Psoas muscle (tissue), 8 donors: ENCODE data around the gene RABGGTA. TPM values are rescaled to one million over a fixed set of nuclear protein-coding genes. Genes with fewer than 3 reads are reported as not detected.

Source experiments
- ATAC-seq, 4 donors: fragments of 200-7000 bp; cut with Tn5 transposase; one replicate each; pipeline ENCODE4 v1.9.1; 2020; ENCODE audit warnings: moderate library complexity in 3 of 4, mild to moderate bottlenecking in 2 of 4
- DNase-seq, 2 donors: peaks; one replicate each; pipeline ENCODE4 v3.0.0-alpha.2; 2020
- H3K27ac ChIP-seq: fragments of 200-600 bp; one replicate; pipeline ENCODE4 v1.8.0; 2022
- H3K27me3 ChIP-seq, 3 donors: fragments of 200-600 bp in 1 of 3; one replicate each; pipeline versions ENCODE4 v1.6.1 to v1.8.0; 2013 to 2022; ENCODE audit warnings: low read length in 2 of 3, mild to moderate bottlenecking in 2 of 3, moderate library complexity in 1 of 3; ENCODE audit not compliant: insufficient read depth in 3 of 3
- H3K36me3 ChIP-seq, 2 donors: fragments of 200-600 bp in 1 of 2; one replicate each; pipeline versions ENCODE4 v1.6.1 to v1.8.0; 2013 to 2022; ENCODE audit warnings: low read depth in 1 of 2, mild to moderate bottlenecking in 1 of 2, moderate library complexity in 1 of 2; ENCODE audit not compliant: insufficient read depth in 1 of 2
- H3K4me1 ChIP-seq: fragments of 200-600 bp; one replicate; pipeline ENCODE4 v1.8.0; 2022
- H3K4me3 ChIP-seq: fragments of 200-600 bp; one replicate; pipeline ENCODE4 v1.8.0; 2022; ENCODE audit warnings: mild to moderate bottlenecking
- H3K9me3 ChIP-seq: fragments of 200-600 bp; one replicate; pipeline ENCODE4 v1.8.0; 2022
- WGBS, 3 donors: extraction: QIAGEN DNeasy Blood & Tissue Kit; methylation state at CpG; one replicate each; pipeline versions ENCODE4 v1.1.6 to v1.1.7; 2013; 5-methylcytosine and 5-hydroxymethylcytosine counted together
- intact Hi-C, 2 donors: fragments of 100-400 bp; cut with DNase I; formaldehyde crosslinking; loops; one replicate each; pipeline versions ENCODE4 v1.11.0 to v1.14.2; 2022
- polyA plus RNA-seq, 3 donors: library from polyadenylated mRNA; stranded (reverse); fragments of 200-250 nt; gene quantifications; one replicate each; pipeline ENCODE4 v1.2.3, GENCODE V29; 2013
- total RNA-seq, 4 donors: library from RNA; stranded (reverse); fragmentation: NEBNext Ultra II Directional in 2 of 4; extraction: Animal tissue kit (Norgen Biotek cat#: 25700) in 2 of 4; gene quantifications; one replicate each; pipeline versions ENCODE4 v1.2.1 to v1.2.4, GENCODE V29; 2021 to 2023
- TF ChIP-seq, protein P1 (sequence below): fragments of 200-600 bp; IDR thresholded peaks from one replicate; pipeline ENCODE4 v1.8.0; 2022; ENCODE audit warnings: antibody characterized with exemption
- donor health status: healthy with polysubstance abuse.
- donor health status: DM: no; HTN: no; CAD: no; lungs with moderate emphysema.
- donor health status: Bipolar disorder and iron deficiency.
- donor health status: healthy.
- donor health status: DM: yes; HTN: yes; CAD: no.
- donor health status: DM: no; HTN: no; CAD: no.
- donor health status: DM: no; HTN: no; CAD: no.
- donor health status: DM: yes; HTN: yes; CAD: no.

Gene RABGGTA
- total and polyA plus RNA-seq, 7 donors, result 15.1 to 36.2 (median 17.5) TPM

GRCh38 chr14:24256960-24257359 is 14.4 kb downstream of the RABGGTA start:
- Histone ChIP-seq H3K27ac (no peak overlapping the region), H3K36me3 (no peaks in the 10 kb centered on the region), H3K27me3 (no peaks in the 10 kb centered on the region), H3K4me3 (no peak overlapping the region), H3K9me3 (no peaks in the 10 kb centered on the region), H3K4me1 (no peaks in the 10 kb centered on the region)
- peak in 1 of 4 donors; percentile 17 for ATAC-seq
- 63 to 86% (median 70%) methylated on average over 4 of the region's 4 CpGs for WGBS, 3 donors
- intact Hi-C loops, result no loop called here
- no peak for DNase-seq
- TF ChIP-seq, protein P1, sequence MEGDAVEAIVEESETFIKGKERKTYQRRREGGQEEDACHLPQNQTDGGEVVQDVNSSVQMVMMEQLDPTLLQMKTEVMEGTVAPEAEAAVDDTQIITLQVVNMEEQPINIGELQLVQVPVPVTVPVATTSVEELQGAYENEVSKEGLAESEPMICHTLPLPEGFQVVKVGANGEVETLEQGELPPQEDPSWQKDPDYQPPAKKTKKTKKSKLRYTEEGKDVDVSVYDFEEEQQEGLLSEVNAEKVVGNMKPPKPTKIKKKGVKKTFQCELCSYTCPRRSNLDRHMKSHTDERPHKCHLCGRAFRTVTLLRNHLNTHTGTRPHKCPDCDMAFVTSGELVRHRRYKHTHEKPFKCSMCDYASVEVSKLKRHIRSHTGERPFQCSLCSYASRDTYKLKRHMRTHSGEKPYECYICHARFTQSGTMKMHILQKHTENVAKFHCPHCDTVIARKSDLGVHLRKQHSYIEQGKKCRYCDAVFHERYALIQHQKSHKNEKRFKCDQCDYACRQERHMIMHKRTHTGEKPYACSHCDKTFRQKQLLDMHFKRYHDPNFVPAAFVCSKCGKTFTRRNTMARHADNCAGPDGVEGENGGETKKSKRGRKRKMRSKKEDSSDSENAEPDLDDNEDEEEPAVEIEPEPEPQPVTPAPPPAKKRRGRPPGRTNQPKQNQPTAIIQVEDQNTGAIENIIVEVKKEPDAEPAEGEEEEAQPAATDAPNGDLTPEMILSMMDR, result no peak

GRCh38 chr14:24255931-24256711 is 15.3 kb downstream of the RABGGTA start:
- no peaks in the 10 kb centered on the region for H3K4me1 ChIP-seq
- WGBS, 3 donors, result 91 to 96% (median 95%) methylated on average over 12 of the region's 12 CpGs
- no peaks in the 10 kb centered on the region for H3K36me3 ChIP-seq
- no peak for ATAC-seq
- H3K27me3 ChIP-seq, result no peaks in the 10 kb centered on the region
- no peak for DNase-seq
- no peak overlapping the region for H3K27ac ChIP-seq
- H3K4me3 ChIP-seq, result no peak overlapping the region
- intact Hi-C loops, result no loop called here
- no peaks in the 10 kb centered on the region for H3K9me3 ChIP-seq
- TF ChIP-seq, protein P1, result no peak

DNA sequence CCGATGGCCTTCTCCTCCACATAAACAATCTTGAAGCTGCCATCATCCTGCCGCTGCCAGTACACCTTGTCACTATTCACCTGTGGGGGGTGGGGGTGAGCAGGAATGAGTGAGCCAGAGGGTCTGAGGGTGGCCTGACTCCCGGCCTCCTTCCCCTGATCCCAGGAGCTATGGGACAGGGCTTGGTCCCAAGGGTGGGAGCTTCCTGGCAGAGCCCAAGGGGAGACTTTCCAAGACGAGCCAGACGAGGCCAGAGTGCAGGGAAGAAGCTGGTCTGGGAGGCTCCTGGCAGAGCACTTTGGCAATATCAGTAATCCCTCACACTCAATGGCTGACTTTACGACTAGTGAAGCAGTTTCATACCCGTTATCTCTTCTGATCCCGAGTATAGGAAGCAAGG is 16.0 kb downstream of the RABGGTA start:
- 87 to 91% (median 87%) methylated on average over 8 of the region's 8 CpGs for WGBS, 3 donors
- H3K4me3 ChIP-seq, result no peak overlapping the region
- no peaks in the 10 kb centered on the region for H3K36me3 ChIP-seq
- no peaks in the 10 kb centered on the region for H3K27me3 ChIP-seq
- no peaks in the 10 kb centered on the region for H3K4me1 ChIP-seq
- intact Hi-C loops, result no loop called here
- ATAC-seq (no peak), DNase-seq (no peak)
- no peak overlapping the region for H3K27ac ChIP-seq
- H3K9me3 ChIP-seq, result no peaks in the 10 kb centered on the region
- TF ChIP-seq, protein P1, result no peak

DNA sequence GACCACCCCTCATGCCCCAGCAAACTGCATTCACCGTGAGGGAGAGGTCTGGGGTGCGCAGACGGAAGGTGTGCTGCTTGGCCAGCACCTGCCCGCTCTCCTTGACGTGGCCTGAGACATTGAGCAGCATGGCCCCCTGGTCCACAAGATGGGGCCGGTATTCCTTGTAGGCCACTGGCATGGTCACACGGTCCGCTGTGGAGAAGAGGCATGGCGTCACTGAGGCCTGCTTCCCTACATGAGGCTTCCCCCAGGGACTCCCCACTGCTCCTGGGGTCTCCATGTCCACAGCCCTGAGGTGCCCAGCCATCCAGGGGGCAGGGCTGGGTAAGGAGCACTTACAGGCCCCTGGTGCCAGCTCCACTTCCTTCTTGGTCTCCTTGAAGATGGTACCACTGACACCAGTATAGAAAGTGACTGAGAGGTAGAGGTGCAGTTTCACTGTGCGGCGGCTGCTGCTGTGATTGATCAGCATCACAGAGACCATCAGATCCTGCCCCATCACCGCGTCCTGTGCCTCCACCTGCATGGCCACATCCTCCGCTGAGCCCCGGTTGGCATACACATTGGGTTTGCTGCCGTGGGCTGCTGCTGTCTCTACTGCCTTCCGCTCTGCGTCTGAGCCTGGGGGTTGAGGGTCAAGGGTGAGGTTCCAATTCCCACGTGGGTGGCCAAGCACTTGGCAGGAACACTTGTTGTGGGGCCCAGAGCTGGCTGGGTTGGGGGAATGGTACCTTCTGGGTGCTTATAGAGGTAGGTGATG is 16.6 kb downstream of the RABGGTA start:
- Histone ChIP-seq H3K36me3 (no peaks in the 10 kb centered on the region), H3K27ac (no peak overlapping the region), H3K4me3 (no peak overlapping the region), H3K27me3 (no peaks in the 10 kb centered on the region), H3K9me3 (no peaks in the 10 kb centered on the region), H3K4me1 (no peaks in the 10 kb centered on the region)
- TF ChIP-seq, protein P1, result no peak
- DNase-seq, result no peak
- ATAC-seq, result no peak
- 89 to 94% (median 91%) methylated on average over 19 of the region's 19 CpGs for WGBS, 3 donors
- intact Hi-C loops, result no loop called here
